GM19035 (cell line): ENCODE results near the gene PCCB.
"Not testable (repeated sequence)": the region's sequence is repeated elsewhere in the genome, so short reads cannot be mapped to it uniquely, and the experiment has no call there.

Source experiments
- ATAC-seq: cut with Tn5 transposase; IDR thresholded peaks from one replicate; pipeline ENCODE4 v1.9.1; 2021; ENCODE audit not compliant: unreplicated experiment

The PCCB gene

GRCh38 chr3:136311968-136312367, 61.8 kb downstream of the PCCB start:
- no peak for ATAC-seq

GRCh38 chr3:136326316-136326715, 76.2 kb downstream of the PCCB start:
- no peak for ATAC-seq

DNA sequence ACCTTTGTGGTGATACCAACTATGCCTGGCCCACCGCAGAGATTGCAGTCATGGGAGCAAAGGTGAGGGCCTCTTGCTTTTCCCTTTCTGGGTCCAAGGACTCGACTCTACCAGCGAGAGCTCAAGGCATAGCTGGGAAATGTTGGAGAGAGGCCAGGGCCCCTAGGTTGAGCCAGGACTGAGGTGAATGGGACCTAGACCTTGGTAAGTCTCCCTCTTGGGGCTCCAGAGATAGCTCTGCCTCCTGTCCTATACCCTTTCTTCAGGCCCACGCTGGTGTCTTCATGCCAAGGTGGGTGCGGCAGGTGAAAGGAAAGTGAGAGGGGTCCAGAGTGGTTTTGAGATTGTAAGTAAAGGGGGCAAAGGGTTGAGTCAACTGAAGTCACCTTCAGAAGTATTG, 77.5 kb downstream of the PCCB start:
- no peak for ATAC-seq

DNA sequence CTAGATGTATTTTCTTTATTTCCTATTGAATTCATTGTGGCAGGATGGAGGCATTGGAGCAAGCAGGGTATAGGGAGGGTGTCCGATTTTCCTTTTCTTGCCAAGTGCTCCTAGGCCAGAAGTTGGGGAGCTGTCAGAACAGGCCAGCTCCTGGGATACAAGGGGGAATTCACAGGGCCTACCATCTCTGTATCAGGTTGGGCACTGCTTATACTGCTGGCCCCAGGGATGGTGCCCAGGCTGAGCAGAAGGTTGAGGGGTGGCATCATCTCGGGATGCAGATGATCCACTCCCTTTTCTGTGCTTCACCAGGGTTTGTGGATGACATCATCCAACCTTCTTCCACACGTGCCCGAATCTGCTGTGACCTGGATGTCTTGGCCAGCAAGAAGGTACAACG, 79.5 kb downstream of the PCCB start:
- ATAC-seq, result no peak

GRCh38 chr3:136330900-136331299, 80.8 kb downstream of the PCCB start:
- no peak for ATAC-seq

GRCh38 chr3:136332302-136332701, 82.2 kb downstream of the PCCB start:
- ATAC-seq, result no peak

DNA sequence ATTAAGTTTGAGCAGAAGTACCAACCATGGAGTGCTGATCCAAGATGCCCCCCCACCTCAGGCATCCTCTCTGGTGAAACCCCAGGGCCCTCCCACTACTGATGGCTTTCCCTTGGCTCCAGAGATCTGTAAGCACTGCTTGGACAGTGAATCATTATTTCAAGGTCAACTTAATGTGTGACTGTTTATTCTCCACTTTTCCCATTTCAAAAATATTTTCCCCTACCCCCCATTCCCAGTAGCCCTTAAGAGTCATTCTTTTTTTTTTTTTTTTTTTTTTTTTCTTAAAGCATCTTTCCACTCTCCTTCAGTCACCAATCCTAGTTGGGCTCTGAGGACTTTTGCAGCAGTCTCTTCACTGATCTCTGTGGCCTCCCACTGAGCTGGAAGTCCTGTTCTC, 82.6 kb downstream of the PCCB start:
- ATAC-seq, result no peak

- no peak for ATAC-seq
Measured at GRCh38 chr3:136334209-136334608, 84.1 kb downstream of the PCCB start.

- not testable (repeated sequence) for ATAC-seq
Measured at GRCh38 chr3:136334726-136335125, 84.6 kb downstream of the PCCB start.

GRCh38 chr3:136336329-136337100, 86.4 kb downstream of the PCCB start:
- ATAC-seq, result no peak

DNA sequence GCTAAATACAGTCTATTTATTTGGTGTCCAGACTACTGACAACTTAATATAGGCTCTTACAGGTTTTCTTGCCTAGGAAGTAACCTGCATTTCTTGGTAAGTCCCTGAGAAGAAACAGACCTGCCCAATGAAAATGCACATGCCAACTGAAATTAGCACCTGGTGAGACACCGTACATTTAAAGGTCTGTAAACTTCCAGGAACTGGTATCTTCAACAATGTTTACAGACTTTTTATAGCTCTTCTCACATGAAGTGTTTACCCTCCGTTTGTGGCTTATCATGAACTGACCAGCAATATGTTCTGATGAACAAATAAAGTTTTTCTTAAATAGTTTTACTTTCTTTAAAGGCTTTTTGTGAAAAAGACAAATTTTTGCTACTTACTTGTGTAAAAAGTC, 93.3 kb downstream of the PCCB start:
- ATAC-seq, result no peak

GRCh38 chr3:136343873-136344555, 93.9 kb downstream of the PCCB start:
- ATAC-seq, result no peak

- ATAC-seq, result no peak
Measured at GRCh38 chr3:136346486-136346885, 96.3 kb downstream of the PCCB start.

DNA sequence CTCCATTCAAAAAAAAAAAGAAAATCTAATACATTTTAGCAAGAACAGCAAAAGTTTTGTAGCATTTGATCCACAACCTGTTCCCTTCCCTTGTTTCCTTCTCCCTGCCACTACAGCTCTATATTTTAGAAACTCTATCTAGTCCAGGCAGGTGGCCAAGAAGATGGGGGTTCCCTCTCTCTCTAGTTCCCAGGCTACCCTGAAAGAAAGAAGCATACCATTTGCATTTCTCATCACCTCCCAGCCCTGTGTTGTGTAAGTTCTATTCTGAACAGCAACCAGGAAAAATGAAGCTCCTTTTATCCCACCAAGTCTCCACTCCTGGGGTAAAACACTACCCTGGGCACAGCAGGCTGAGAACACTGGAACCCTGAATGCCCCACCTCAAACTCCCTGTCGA, 100.0 kb downstream of the PCCB start:
- no peak for ATAC-seq

GRCh38 chr3:136350557-136350956, 100.4 kb downstream of the PCCB start:
- no peak for ATAC-seq

- no peak for ATAC-seq
Measured at GRCh38 chr3:136351351-136351750, 101.2 kb downstream of the PCCB start.

- no peak for ATAC-seq
Measured at GRCh38 chr3:136351905-136352304, 101.8 kb downstream of the PCCB start.

- peak; percentile 58 for ATAC-seq
Measured at GRCh38 chr3:136353461-136353860, 103.3 kb downstream of the PCCB start.

DNA sequence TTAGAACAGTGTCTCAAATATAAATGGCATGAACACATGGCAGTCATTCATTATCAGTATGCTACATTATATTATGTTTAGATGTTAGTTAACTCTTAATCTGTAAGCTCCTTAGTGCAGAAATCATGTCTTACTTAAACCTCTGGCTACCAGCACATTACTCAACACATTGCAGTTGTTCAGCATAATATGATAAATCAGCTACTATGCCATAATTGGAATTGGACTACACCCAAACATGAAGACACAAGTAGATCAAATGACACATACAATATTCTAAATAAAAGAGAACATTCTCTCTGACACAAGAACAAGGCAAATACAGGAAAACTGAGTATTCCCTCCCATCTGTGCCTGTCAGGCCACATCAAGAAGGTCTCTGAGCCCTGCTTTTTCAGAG, 116.1 kb downstream of the PCCB start:
- no peak for ATAC-seq

GRCh38 chr3:136375800-136376199, 125.7 kb downstream of the PCCB start:
- not testable (repeated sequence) for ATAC-seq

DNA sequence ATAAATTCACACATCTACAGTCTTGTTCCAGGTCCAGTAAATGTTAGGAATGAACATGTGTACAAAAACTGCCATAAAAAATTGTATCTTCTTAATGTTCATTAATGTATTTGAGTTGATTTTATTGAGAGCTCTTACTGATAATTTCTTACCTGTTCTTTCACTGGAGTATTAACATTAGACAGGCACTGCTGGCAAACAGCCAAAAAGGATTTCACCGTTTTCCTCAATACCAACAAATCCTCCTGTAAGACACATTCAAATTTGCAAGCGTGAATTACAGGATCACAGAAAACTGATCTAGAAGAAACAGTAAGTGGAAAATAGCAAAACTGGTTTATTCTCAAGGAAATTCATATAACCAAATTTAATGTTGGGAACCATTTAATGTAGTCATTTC, 127.4 kb downstream of the PCCB start:
- ATAC-seq, result no peak

- ATAC-seq, result no peak
Measured at GRCh38 chr3:136378011-136378410, 127.9 kb downstream of the PCCB start.
